ENCODE data around the gene RPS19.

DNA sequence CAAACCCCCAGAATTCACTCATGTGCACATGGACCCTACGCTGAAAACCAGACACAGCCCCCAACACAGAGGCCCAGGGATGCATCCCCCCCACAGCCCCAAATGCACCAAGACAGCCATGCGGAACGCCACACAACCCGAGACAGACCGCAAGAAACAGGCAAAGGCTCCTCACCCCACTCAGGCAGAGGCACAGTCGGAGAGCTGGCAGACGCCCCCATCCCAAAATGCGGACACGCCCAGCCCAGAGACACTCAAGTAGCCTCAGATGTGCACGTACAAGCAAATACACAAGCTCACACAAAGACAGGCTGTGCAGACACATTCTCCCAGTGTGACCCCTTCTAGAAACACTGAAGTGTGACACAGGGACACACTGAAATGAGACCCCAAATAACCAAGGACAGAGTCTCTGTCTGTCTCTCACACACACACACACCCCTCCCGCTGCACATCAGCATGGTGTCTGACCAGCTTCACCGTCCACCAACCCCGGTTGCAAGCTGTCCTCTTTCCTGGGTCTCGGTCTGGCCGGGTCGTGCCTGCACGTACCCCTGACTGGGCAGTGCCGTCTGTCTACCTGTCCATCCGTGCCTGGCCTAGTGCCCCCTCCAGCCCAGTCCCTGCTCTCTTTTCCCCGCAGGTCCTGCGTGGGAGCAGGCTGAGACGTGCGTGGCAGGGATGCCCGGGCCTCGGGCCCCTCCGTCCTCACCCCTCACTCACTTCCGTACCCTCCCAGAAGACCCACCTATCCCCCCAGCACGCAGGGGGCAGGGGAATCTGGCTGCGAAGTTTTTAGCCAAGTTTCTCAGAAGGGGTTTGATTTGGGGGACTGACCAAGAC is 52.1 kb downstream of the RPS19 start:
- TF ChIP-seq, protein P1, sequence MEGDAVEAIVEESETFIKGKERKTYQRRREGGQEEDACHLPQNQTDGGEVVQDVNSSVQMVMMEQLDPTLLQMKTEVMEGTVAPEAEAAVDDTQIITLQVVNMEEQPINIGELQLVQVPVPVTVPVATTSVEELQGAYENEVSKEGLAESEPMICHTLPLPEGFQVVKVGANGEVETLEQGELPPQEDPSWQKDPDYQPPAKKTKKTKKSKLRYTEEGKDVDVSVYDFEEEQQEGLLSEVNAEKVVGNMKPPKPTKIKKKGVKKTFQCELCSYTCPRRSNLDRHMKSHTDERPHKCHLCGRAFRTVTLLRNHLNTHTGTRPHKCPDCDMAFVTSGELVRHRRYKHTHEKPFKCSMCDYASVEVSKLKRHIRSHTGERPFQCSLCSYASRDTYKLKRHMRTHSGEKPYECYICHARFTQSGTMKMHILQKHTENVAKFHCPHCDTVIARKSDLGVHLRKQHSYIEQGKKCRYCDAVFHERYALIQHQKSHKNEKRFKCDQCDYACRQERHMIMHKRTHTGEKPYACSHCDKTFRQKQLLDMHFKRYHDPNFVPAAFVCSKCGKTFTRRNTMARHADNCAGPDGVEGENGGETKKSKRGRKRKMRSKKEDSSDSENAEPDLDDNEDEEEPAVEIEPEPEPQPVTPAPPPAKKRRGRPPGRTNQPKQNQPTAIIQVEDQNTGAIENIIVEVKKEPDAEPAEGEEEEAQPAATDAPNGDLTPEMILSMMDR (IDR thresholded peaks at IDR 0.05) = no peak
- no peak for TF ChIP-seq POLR2A (IDR thresholded peaks at IDR 0.05)

Data from testis (tissue), 2 donors.